Uterus (tissue), 2 donors: ENCODE results near the gene BCDIN3D.

Experiments
- POLR2A ChIP-seq, 2 donors: fragments of 450-650 bp; IDR thresholded peaks; one replicate each; pipeline ENCODE4 v1.6.1; 2016; ENCODE audit warnings: antibody characterized with exemption in 2 of 2, mild to moderate bottlenecking in 1 of 2, moderate library complexity in 1 of 2
- TF ChIP-seq, protein P1 (sequence below), 4 experiments: fragments of 200-600 bp in 2 of 4; fragments of 450-650 bp in 2 of 4; sonication (generic) in 2 of 4; IDR thresholded peaks; one replicate each; pipeline ENCODE4 v1.5.1; 2016 to 2019; ENCODE audit warnings: antibody characterized with exemption in 4 of 4, mild to moderate bottlenecking in 2 of 4, moderate library complexity in 1 of 4

DNA sequence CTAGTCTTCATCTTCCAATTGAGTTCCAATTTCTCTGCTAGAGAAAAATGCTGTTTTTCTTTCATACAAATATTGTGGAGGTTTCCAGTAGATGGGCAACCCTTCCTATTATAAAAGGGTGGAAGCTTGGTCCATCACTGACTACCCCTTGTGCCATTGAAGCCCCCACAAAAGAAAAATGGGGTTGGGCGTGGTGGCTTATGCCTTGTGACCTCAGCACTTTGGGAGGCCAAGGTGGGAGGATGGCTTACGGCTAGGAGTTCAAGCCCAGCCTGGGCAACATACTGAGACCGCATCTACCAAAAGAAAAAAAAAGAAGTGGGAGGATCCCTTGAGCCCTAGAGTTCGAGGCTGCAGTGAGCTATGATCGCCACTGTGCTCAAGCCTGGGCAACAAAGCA lies 37.5 kb downstream of the BCDIN3D start:
- TF ChIP-seq, protein P1, sequence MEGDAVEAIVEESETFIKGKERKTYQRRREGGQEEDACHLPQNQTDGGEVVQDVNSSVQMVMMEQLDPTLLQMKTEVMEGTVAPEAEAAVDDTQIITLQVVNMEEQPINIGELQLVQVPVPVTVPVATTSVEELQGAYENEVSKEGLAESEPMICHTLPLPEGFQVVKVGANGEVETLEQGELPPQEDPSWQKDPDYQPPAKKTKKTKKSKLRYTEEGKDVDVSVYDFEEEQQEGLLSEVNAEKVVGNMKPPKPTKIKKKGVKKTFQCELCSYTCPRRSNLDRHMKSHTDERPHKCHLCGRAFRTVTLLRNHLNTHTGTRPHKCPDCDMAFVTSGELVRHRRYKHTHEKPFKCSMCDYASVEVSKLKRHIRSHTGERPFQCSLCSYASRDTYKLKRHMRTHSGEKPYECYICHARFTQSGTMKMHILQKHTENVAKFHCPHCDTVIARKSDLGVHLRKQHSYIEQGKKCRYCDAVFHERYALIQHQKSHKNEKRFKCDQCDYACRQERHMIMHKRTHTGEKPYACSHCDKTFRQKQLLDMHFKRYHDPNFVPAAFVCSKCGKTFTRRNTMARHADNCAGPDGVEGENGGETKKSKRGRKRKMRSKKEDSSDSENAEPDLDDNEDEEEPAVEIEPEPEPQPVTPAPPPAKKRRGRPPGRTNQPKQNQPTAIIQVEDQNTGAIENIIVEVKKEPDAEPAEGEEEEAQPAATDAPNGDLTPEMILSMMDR (IDR thresholded peaks at IDR 0.05) = no peak
- TF ChIP-seq POLR2A (IDR thresholded peaks at IDR 0.05) = no peak
